IPS-18c (cell line): ENCODE measurements around the gene SVOPL.

ENCODE experiments used
- H3K4me3 ChIP-seq: 2 replicates; pipeline ENCODE4 v1.7.0; 2013; ENCODE audit warnings: low read depth, mild to moderate bottlenecking, low read length, moderate library complexity; ENCODE audit not compliant: insufficient read depth
- H3K9me3 ChIP-seq: one replicate; pipeline ENCODE4 v1.6.1; 2013; ENCODE audit warnings: mild to moderate bottlenecking, low read length, moderate library complexity; ENCODE audit not compliant: control insufficient read depth, insufficient read depth

SVOPL gene

GRCh38 chr7:138563808-138564207 is 137.4 kb downstream of the SVOPL start:
- no peak overlapping the region for H3K4me3 ChIP-seq

GRCh38 chr7:138559448-138559847 is 141.7 kb downstream of the SVOPL start:
- H3K4me3 ChIP-seq, result no peak overlapping the region
- peaks cover 31% of the 10 kb centered on the region for H3K9me3 ChIP-seq

More at GRCh38 chr7:138563808-138564207, 137.4 kb downstream of the SVOPL start:
- H3K9me3 ChIP-seq, result peaks cover 18% of the 10 kb centered on the region

- Histone ChIP-seq H3K4me3 (no peak overlapping the region), H3K9me3 (peaks cover 22% of the 10 kb centered on the region)
These were observed 144.2 kb downstream of the SVOPL start for GRCh38 chr7:138556771-138557484.

- Histone ChIP-seq H3K9me3 (peaks cover 19% of the 10 kb centered on the region), H3K4me3 (no peak overlapping the region)
These were observed 145.5 kb downstream of the SVOPL start for GRCh38 chr7:138555684-138556083.

DNA sequence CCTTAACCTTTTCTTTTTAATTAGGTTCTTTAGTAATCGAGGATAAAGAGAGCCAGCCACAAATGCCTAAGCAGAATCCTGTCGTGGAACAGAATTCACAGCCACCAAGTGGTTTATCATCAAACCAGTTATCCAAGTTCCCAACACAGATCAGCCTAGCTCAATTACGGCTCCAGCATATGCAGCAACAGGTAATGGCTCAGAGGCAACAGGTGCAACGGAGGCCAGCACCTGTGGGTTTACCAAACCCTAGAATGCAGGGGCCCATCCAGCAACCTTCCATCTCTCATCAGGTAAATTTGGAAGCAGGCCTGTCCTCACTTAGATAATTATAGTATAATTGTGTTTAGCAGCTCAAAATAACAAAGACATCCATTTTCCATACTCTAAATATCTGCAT is 146.5 kb downstream of the SVOPL start:
- H3K9me3 ChIP-seq, result peaks cover 19% of the 10 kb centered on the region

DNA sequence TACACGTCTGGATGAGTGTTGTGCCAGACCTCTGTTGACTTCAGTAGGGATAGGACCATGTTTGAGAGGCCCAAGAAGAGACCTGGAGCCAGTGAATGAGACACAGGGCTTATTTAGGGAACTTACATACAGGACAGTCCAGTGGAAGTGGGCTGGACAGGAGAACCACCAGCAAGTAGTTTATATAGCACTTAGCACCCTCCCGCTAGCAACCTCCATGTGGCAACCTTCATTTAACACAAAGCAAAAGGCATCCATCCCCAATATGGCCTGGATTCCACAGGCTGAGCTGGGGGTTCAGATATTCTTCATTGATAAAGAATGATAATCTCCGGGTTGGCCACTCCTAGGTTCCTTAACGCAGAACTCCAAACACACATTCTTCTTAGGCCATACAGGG is 147.4 kb downstream of the SVOPL start:
- Histone ChIP-seq H3K4me3 (no peak overlapping the region), H3K9me3 (peaks cover 17% of the 10 kb centered on the region)

More for the DNA sequence above, 146.5 kb downstream of the SVOPL start:
- no peak overlapping the region for H3K4me3 ChIP-seq

DNA sequence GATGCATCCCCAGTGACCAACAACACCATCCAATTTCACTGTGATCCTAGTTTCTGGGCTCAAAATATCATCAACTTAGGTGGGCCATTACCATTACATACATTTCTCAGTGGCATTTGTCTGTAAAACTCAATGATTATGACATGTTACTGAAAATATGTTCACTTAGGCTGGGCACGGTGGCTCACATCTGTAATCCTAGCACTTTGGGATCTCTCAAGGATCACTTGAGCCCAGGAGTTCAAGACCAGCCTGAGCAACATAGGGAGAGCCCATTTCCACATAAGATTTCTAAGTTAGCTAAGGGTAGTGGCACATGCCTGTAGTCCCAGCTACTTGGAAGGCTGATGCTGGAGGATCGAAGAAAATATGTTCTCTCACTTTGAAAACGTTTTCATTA is 150.1 kb downstream of the SVOPL start:
- peaks cover 5% of the 10 kb centered on the region for H3K9me3 ChIP-seq
- H3K4me3 ChIP-seq, result no peak overlapping the region

- Histone ChIP-seq H3K4me3 (no peak overlapping the region), H3K9me3 (peaks cover 5% of the 10 kb centered on the region)
These were observed 150.8 kb downstream of the SVOPL start for GRCh38 chr7:138550337-138550736.

GRCh38 chr7:138549082-138549481 is 152.1 kb downstream of the SVOPL start:
- H3K9me3 ChIP-seq, result no peaks in the 10 kb centered on the region
- no peak overlapping the region for H3K4me3 ChIP-seq

DNA sequence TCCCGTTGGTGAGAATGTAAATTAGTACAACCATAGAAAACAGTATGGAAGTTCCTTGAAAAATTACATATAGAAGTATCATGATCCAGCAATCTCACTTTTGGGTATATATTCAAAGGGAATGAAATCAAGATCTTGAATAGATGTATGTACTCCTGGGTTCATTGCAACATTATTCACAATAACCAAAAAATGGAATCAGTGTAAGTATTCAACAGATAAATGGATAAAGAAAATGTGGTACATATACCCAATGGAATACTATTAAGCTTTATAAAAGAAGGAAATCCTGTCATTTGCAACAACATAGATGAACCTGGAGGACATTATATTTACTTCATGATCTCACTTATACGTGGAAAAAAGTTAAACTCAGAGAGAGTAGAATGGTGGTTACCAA is 154.3 kb downstream of the SVOPL start:
- Histone ChIP-seq H3K9me3 (no peaks in the 10 kb centered on the region), H3K4me3 (no peak overlapping the region)

- no peak overlapping the region for H3K4me3 ChIP-seq
- H3K9me3 ChIP-seq, result no peaks in the 10 kb centered on the region
These were observed 155.0 kb downstream of the SVOPL start for GRCh38 chr7:138546064-138546619.

DNA sequence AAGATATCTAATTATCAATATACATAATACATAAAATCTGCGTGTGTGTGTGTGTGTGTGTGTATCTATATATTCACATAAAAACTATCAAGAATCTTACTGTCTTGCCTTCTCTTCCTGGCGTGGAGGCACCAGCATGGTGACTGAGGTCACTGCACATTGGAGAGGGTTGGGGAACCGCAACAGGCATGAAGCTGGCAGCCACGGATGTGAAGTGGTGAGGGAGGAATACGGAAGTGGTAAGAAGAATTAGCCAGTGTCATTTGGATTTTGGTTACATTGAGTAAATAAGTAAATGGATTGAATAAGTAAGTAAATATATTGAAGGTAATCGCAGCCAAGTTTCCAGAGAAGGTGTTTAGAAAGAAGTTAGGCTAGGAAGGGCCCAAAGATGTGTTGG is 156.0 kb downstream of the SVOPL start:
- H3K9me3 ChIP-seq, result no peaks in the 10 kb centered on the region
- no peak overlapping the region for H3K4me3 ChIP-seq
